Smooth muscle cell (in vitro differentiated cells): ENCODE results near the gene SGTA. TPM values are rescaled to one million over a fixed set of nuclear protein-coding genes. Genes with fewer than 3 reads are reported as not detected.

Experiments
- DNase-seq: peaks from one replicate; lab custom pipeline; 2025; ENCODE audit not compliant: unreplicated experiment; lab: John Stamatoyannopoulos, UW
- H2AFZ ChIP-seq: fragments of 200-600 bp; sonication (generic); 2 replicates; pipeline ENCODE4 v1.6.0; 2016; ENCODE audit warnings: antibody characterized with exemption, low read depth, mild to moderate bottlenecking
- H3F3A ChIP-seq: fragments of 200-600 bp; sonication (generic); 2 replicates; pipeline ENCODE4 v1.6.0; 2017; ENCODE audit warnings: antibody characterized with exemption, low read depth
- H3K27ac ChIP-seq: fragments of 200-600 bp; sonication (generic); 2 replicates; pipeline ENCODE4 v1.5.1; 2016; ENCODE audit warnings: low read depth, mild to moderate bottlenecking
- H3K27me3 ChIP-seq: fragments of 200-600 bp; sonication (generic); 2 replicates; pipeline ENCODE4 v1.6.1; 2016; ENCODE audit warnings: low read depth, mild to moderate bottlenecking
- H3K36me3 ChIP-seq: fragments of 200-600 bp; sonication (generic); 2 replicates; pipeline ENCODE4 v1.5.1; 2016; ENCODE audit warnings: low read depth
- H3K4me1 ChIP-seq: fragments of 200-600 bp; sonication (generic); 2 replicates; pipeline ENCODE4 v1.5.1; 2016; ENCODE audit warnings: low read depth
- H3K4me2 ChIP-seq: fragments of 200-600 bp; sonication (generic); 2 replicates; pipeline ENCODE4 v1.6.0; 2016; ENCODE audit warnings: mild to moderate bottlenecking
- H3K4me3 ChIP-seq: fragments of 200-600 bp; sonication (generic); 2 replicates; pipeline ENCODE4 v1.5.1; 2016; ENCODE audit warnings: mild to moderate bottlenecking
- H3K79me2 ChIP-seq: fragments of 200-600 bp; sonication (generic); 2 replicates; pipeline ENCODE4 v1.6.0; 2016; ENCODE audit warnings: low read depth, mild to moderate bottlenecking
- H3K9ac ChIP-seq: fragments of 200-600 bp; sonication (generic); 2 replicates; pipeline ENCODE4 v1.6.0; 2016; ENCODE audit warnings: low read depth
- H3K9me3 ChIP-seq: fragments of 200-600 bp; sonication (generic); replicated peaks from 2 replicates; pipeline ENCODE4 v1.5.1; 2016; ENCODE audit warnings: low read depth
- H4K20me1 ChIP-seq: fragments of 200-600 bp; sonication (generic); 2 replicates; pipeline ENCODE4 v1.6.0; 2016; ENCODE audit warnings: low read depth
- CTCF ChIP-seq: fragments of 200-600 bp; sonication (generic); IDR thresholded peaks from 2 replicates; pipeline ENCODE4 v1.5.1; 2017; ENCODE audit warnings: borderline replicate concordance, mild to moderate bottlenecking, antibody characterized with exemption; ENCODE audit not compliant: insufficient read depth, poor library complexity, severe bottlenecking
- whole genome bisulfite sequencing: methylation state at CpG from one replicate; pipeline ENCODE4 v1.1.7; 2016; ENCODE audit warnings: low lambda C conversion rate; 5-methylcytosine and 5-hydroxymethylcytosine counted together
- polyA plus RNA-seq: library from polyadenylated mRNA; unstranded; fragments of >200 nt; fragmentation: Nextera tagmentation; extraction: Ambion mirVana; gene quantifications from 2 replicates; pipeline ENCODE4 v1.2.1, GENCODE V29; 2016
- total RNA-seq: library from RNA; depleted of rRNA; stranded (reverse); fragments of >200 nt; gene quantifications from 2 replicates; pipeline ENCODE4 v1.2.3, GENCODE V29; 2014

The SGTA gene
- total and polyA plus RNA-seq, 2 experiments from 2014 or later = 34.4 to 71.2 TPM

- Histone ChIP-seq H3K27ac (no peak overlapping the region), H3K27me3 (no peaks in the 10 kb centered on the region), H3K79me2 (no peaks in the 10 kb centered on the region), H2AFZ (no peak overlapping the region), H3K9ac (no peak overlapping the region), H3K9me3 (no peaks in the 10 kb centered on the region), H3K4me2 (no peak overlapping the region), H4K20me1 (no peaks in the 10 kb centered on the region), H3K4me1 (no peaks in the 10 kb centered on the region), H3K36me3 (no peaks in the 10 kb centered on the region), H3F3A (no peaks in the 10 kb centered on the region), H3K4me3 (no peak overlapping the region)
- DNase-seq = no peak
- no peak for TF ChIP-seq CTCF
- WGBS = 96% methylated on average over 49 of the region's 58 CpGs
These were observed 27.3 kb upstream of the SGTA start for GRCh38 chr19:2810141-2811091.

- Histone ChIP-seq H3K9me3 (no peaks in the 10 kb centered on the region), H4K20me1 (no peaks in the 10 kb centered on the region), H3K4me1 (no peaks in the 10 kb centered on the region), H3F3A (no peaks in the 10 kb centered on the region), H3K36me3 (no peaks in the 10 kb centered on the region), H2AFZ (no peak overlapping the region), H3K4me3 (no peak overlapping the region), H3K27ac (no peak overlapping the region), H3K27me3 (no peaks in the 10 kb centered on the region), H3K9ac (no peak overlapping the region), H3K79me2 (no peaks in the 10 kb centered on the region), H3K4me2 (no peak overlapping the region)
- 95% methylated on average over 36 of the region's 37 CpGs for WGBS
- DNase-seq = no peak
- no peak for TF ChIP-seq CTCF
These were observed 26.5 kb upstream of the SGTA start for GRCh38 chr19:2809387-2810140.

GRCh38 chr19:2808129-2808941 is 25.3 kb upstream of the SGTA start:
- H3K27me3 ChIP-seq = no peaks in the 10 kb centered on the region
- no peak for DNase-seq
- TF ChIP-seq CTCF = no peak
- WGBS = 98% methylated on average over 35 of the region's 41 CpGs
- H3K36me3 ChIP-seq = no peaks in the 10 kb centered on the region
- H3K27ac ChIP-seq = no peak overlapping the region
- H3K9me3 ChIP-seq = no peaks in the 10 kb centered on the region
- H3F3A ChIP-seq = no peaks in the 10 kb centered on the region
- no peaks in the 10 kb centered on the region for H3K4me1 ChIP-seq
- H4K20me1 ChIP-seq = no peaks in the 10 kb centered on the region
- H3K79me2 ChIP-seq = no peaks in the 10 kb centered on the region
- H3K4me2 ChIP-seq = no peak overlapping the region
- H2AFZ ChIP-seq = no peak overlapping the region
- H3K4me3 ChIP-seq = no peak overlapping the region
- no peak overlapping the region for H3K9ac ChIP-seq
